ENCODE data around the gene IMPG1. TPM values are rescaled to one million over a fixed set of nuclear protein-coding genes. Genes with fewer than 3 reads are reported as not detected.
"Not testable (repeated sequence)": the region's sequence is repeated elsewhere in the genome, so short reads cannot be mapped to it uniquely, and the experiment has no call there.

IMPG1 gene
- total RNA-seq, 6 experiments from 2014 or later: not detected

- Histone ChIP-seq H3K9me3 (no peaks in the 10 kb centered on the region), H3K4me1 (no peaks in the 10 kb centered on the region), H3K36me3 (peaks cover 0 to 2% (median 0%) of the 10 kb centered on the region in 4 donors), H3K4me3 (no peak overlapping the region), H3K27ac (no peak overlapping the region), H3K27me3 (no peaks in the 10 kb centered on the region)
- no peak for ATAC-seq
- DNase-seq: no peak
- intact Hi-C loops (cut with DNase I): no loop called here
- WGBS (ENCODE audit: insufficient coverage, low coverage, low lambda C conversion rate, missing lambda C conversion rate): 95% methylated on average over 3 of the region's 3 CpGs
- TF ChIP-seq POLR2A (IDR thresholded peaks at IDR 0.05): no peak
- TF ChIP-seq, protein P1, sequence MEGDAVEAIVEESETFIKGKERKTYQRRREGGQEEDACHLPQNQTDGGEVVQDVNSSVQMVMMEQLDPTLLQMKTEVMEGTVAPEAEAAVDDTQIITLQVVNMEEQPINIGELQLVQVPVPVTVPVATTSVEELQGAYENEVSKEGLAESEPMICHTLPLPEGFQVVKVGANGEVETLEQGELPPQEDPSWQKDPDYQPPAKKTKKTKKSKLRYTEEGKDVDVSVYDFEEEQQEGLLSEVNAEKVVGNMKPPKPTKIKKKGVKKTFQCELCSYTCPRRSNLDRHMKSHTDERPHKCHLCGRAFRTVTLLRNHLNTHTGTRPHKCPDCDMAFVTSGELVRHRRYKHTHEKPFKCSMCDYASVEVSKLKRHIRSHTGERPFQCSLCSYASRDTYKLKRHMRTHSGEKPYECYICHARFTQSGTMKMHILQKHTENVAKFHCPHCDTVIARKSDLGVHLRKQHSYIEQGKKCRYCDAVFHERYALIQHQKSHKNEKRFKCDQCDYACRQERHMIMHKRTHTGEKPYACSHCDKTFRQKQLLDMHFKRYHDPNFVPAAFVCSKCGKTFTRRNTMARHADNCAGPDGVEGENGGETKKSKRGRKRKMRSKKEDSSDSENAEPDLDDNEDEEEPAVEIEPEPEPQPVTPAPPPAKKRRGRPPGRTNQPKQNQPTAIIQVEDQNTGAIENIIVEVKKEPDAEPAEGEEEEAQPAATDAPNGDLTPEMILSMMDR (IDR thresholded peaks at IDR 0.05): no peak
These were observed 165.6 kb downstream of the IMPG1 start for GRCh38 chr6:75906871-75907270.

DNA sequence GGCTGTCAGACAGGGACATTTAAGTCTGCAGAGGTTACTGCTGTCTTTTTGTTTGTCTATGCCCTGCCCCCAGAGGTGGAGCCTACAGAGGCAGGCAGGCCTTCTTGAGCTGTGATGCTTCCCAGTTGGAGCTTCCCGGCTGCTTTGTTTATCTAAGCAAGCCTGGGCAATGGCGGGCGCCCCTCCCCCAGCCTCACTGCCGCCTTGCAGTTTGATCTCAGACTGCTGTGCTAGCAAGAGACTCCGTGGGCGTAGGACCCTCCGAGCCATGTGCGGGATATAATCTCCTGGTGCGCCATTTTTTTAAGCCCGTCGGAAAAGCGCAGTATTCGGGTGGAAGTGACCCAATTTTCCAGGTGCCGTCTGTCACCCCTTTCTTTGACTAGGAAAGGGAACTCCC lies 167.3 kb downstream of the IMPG1 start:
- H3K4me1 ChIP-seq; ATAC-seq; H3K27ac ChIP-seq; H3K27me3 ChIP-seq; intact Hi-C loops (cut with DNase I); H3K9me3 ChIP-seq; H3K4me3 ChIP-seq; H3K36me3 ChIP-seq; DNase-seq: not testable (repeated sequence)
- no CpG with 5 or more reads among the region's 14 CpGs for WGBS (ENCODE audit: insufficient coverage, low coverage, low lambda C conversion rate, missing lambda C conversion rate)

DNA sequence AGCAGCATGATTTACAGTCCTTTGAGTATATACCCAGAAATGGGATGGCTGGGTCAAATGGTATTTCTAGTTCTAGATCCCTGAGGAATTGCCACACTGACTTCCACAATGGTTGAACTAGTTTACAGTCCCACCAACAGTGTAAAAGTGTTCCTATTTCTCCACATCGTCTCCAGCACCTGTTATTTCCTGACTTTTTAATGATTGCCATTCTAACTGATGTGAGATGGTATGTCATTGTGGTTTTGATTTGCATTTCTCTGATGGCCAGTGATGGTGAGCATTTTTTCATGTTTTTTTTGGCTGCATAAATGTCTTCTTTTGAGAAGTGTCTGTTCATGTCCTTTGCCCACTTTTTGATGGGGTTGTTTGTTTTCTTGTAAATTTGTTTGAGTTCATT lies 172.2 kb downstream of the IMPG1 start:
- H3K4me1 ChIP-seq; H3K27ac ChIP-seq; H3K4me3 ChIP-seq; H3K9me3 ChIP-seq; ATAC-seq; intact Hi-C loops (cut with DNase I); H3K36me3 ChIP-seq; DNase-seq; H3K27me3 ChIP-seq: not testable (repeated sequence)
- WGBS (ENCODE audit: insufficient coverage, low coverage, low lambda C conversion rate, missing lambda C conversion rate): 100% methylated on average over 1 of the region's 1 CpG

DNA sequence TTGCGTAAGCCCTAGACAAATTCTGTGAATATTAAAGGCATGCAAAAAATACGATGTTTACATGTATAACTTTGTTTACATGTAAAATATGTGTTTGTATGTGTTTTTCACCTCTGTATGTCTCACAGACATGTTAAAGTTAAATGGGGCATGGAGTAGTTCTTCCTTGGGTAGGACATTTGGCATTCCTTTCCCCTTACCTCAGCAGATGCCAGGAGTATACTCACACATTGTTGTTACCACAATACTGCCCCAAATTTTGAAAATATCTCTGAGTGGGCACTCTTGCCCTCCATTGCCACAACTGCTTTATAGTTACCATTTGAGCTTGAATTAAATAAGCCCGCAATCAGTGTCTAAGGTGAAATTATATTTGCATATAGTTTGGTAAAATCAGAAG lies 175.9 kb downstream of the IMPG1 start:
- whole genome bisulfite sequencing (ENCODE audit: insufficient coverage, low coverage, low lambda C conversion rate, missing lambda C conversion rate): 36% methylated on average over 2 of the region's 3 CpGs
- no peak overlapping the region for H3K4me3 ChIP-seq
- H3K27ac ChIP-seq: no peak overlapping the region
- TF ChIP-seq POLR2A (IDR thresholded peaks at IDR 0.05): no peak
- peaks cover 0 to 7% (median 0%) of the 10 kb centered on the region in 4 donors for H3K4me1 ChIP-seq
- no peak for DNase-seq
- peaks cover 0 to 4% (median 0%) of the 10 kb centered on the region in 4 donors for H3K36me3 ChIP-seq
- no peak for ATAC-seq
- no peaks in the 10 kb centered on the region for H3K27me3 ChIP-seq
- no peaks in the 10 kb centered on the region for H3K9me3 ChIP-seq
- intact Hi-C loops (cut with DNase I): no loop called here

GRCh38 chr6:75893776-75894152 lies 178.7 kb downstream of the IMPG1 start:
- WGBS (ENCODE audit: insufficient coverage, low coverage, low lambda C conversion rate, missing lambda C conversion rate): 14% methylated on average over 2 of the region's 2 CpGs
- peaks cover 0 to 4% (median 0%) of the 10 kb centered on the region in 4 donors for H3K36me3 ChIP-seq
- DNase-seq (no peak), ATAC-seq (peak; percentile 32 to 67 (median 52))
- H3K4me3 ChIP-seq: no peak overlapping the region
- TF ChIP-seq, protein P1 (IDR thresholded peaks at IDR 0.05): no peak
- TF ChIP-seq POLR2A (IDR thresholded peaks at IDR 0.05): no peak
- peaks cover 0 to 10% (median 0%) of the 10 kb centered on the region in 4 donors for H3K4me1 ChIP-seq
- no peaks in the 10 kb centered on the region for H3K9me3 ChIP-seq
- no peak overlapping the region for H3K27ac ChIP-seq
- intact Hi-C loops (cut with DNase I): no loop called here
- no peaks in the 10 kb centered on the region for H3K27me3 ChIP-seq

GRCh38 chr6:75893058-75893775 lies 179.2 kb downstream of the IMPG1 start:
- Histone ChIP-seq H3K4me3 (no peak overlapping the region), H3K27ac (no peak overlapping the region), H3K27me3 (no peaks in the 10 kb centered on the region), H3K4me1 (peaks cover 0 to 10% (median 0%) of the 10 kb centered on the region in 4 donors), H3K36me3 (peaks cover 0 to 4% (median 0%) of the 10 kb centered on the region in 4 donors), H3K9me3 (no peaks in the 10 kb centered on the region)
- no peak for TF ChIP-seq POLR2A (IDR thresholded peaks at IDR 0.05)
- TF ChIP-seq, protein P1 (IDR thresholded peaks at IDR 0.05): peak; percentile 69 to 76 (median 74)
- DNase-seq (no peak), ATAC-seq (peak; percentile 80 to 90 (median 87))
- intact Hi-C loops (cut with DNase I): no loop called here
- 3% methylated on average over 5 of the region's 5 CpGs for WGBS (ENCODE audit: insufficient coverage, low coverage, low lambda C conversion rate, missing lambda C conversion rate)
